OCI-LY1 (cell line): ENCODE data around the gene DCAF4.

Experiments used
- H2AFZ ChIP-seq: fragments of 200-600 bp; sonication (generic), shearing (Covaris generic); 2 replicates; pipeline ENCODE4 v1.6.0; 2014; ENCODE audit warnings: antibody characterized with exemption, mild to moderate bottlenecking, low read length
- H3F3A ChIP-seq: fragments of 200-600 bp; sonication (generic), shearing (Covaris generic); 2 replicates; pipeline ENCODE4 v1.6.0; 2014; ENCODE audit warnings: mild to moderate bottlenecking, antibody characterized with exemption, low read length, moderate library complexity; ENCODE audit not compliant: insufficient read depth
- H3K27ac ChIP-seq: fragments of 200-600 bp; sonication (generic); 2 replicates; pipeline ENCODE4 v1.5.1; 2014; ENCODE audit warnings: low read length, mixed run types, mild to moderate bottlenecking, low read depth; ENCODE audit not compliant: poor library complexity, severe bottlenecking
- H3K27me3 ChIP-seq: fragments of 200-600 bp; sonication (generic); 2 replicates; pipeline ENCODE4 v1.6.0; 2014; ENCODE audit warnings: antibody characterized with exemption, mild to moderate bottlenecking, low read length, moderate library complexity; ENCODE audit not compliant: insufficient read depth
- H3K36me3 ChIP-seq: fragments of 200-600 bp; sonication (generic); 2 replicates; pipeline ENCODE4 v1.6.1; 2014; ENCODE audit warnings: mild to moderate bottlenecking, antibody characterized with exemption, low read length, moderate library complexity, mixed read lengths; ENCODE audit not compliant: insufficient read depth
- H3K4me1 ChIP-seq: fragments of 200-600 bp; sonication (generic); 2 replicates; pipeline ENCODE4 v1.5.1; 2014; ENCODE audit warnings: mild to moderate bottlenecking, low read length, moderate library complexity; ENCODE audit not compliant: insufficient read depth, severe bottlenecking
- H3K4me2 ChIP-seq: fragments of 200-600 bp; sonication (generic), shearing (Covaris generic); 2 replicates; pipeline ENCODE4 v1.6.1; 2014; ENCODE audit warnings: low read length
- H3K4me3 ChIP-seq: fragments of 200-600 bp; sonication (generic); 2 replicates; pipeline ENCODE4 v1.5.1; 2014; ENCODE audit warnings: low read length, low read depth, mild to moderate bottlenecking, mixed read lengths; ENCODE audit not compliant: poor library complexity, severe bottlenecking
- H3K79me2 ChIP-seq: fragments of 200-600 bp; shearing (Covaris generic); 2 replicates; pipeline ENCODE4 v1.6.1; 2016; ENCODE audit warnings: mixed run types, low read length, mixed read lengths; ENCODE audit not compliant: insufficient read depth
- H3K9ac ChIP-seq: fragments of 200-600 bp; sonication (generic), shearing (Covaris generic); 2 replicates; pipeline ENCODE4 v1.6.1; 2014; ENCODE audit warnings: mild to moderate bottlenecking, low read length, mixed read lengths
- H3K9me2 ChIP-seq: fragments of 200-600 bp; sonication (generic), shearing (Covaris generic); 2 replicates; pipeline ENCODE4 v1.6.1; 2014; ENCODE audit warnings: low read depth, mild to moderate bottlenecking, low read length, mixed read lengths
- H3K9me3 ChIP-seq: fragments of 200-600 bp; shearing (Covaris generic); 2 replicates; pipeline ENCODE4 v1.6.1; 2014; ENCODE audit warnings: low read length, mixed read lengths
- H4K20me1 ChIP-seq: fragments of 200-600 bp; sonication (generic), shearing (Covaris generic); 2 replicates; pipeline ENCODE4 v1.6.0; 2016; ENCODE audit warnings: mild to moderate bottlenecking, low read length; ENCODE audit not compliant: insufficient read depth
- CTCF ChIP-seq: fragments of 200-600 bp; sonication (generic), shearing (Covaris generic); IDR thresholded peaks from 2 replicates; pipeline ENCODE4 v1.5.1; 2017; ENCODE audit warnings: mild to moderate bottlenecking, antibody characterized with exemption, low read length, moderate library complexity, mixed read lengths
- EZH2 ChIP-seq: fragments of 200-600 bp; sonication (generic), shearing (Covaris generic); IDR thresholded peaks from 2 replicates; pipeline ENCODE4 v1.8.0; 2017; ENCODE audit warnings: borderline replicate concordance, mixed run types, mild to moderate bottlenecking, antibody characterized with exemption, low read length, moderate library complexity, mixed read lengths

DCAF4 gene

GRCh38 chr14:72887514-72887913 is 38.8 kb upstream of the DCAF4 start:
- Histone ChIP-seq H3K9ac (no peak overlapping the region), H3K36me3 (no peaks in the 10 kb centered on the region), H3K27me3 (peaks cover 9% of the 10 kb centered on the region; the same call in 1 of the 2 replicates), H3K27ac (no peak overlapping the region), H3K9me3 (no peaks in the 10 kb centered on the region; the same call in 1 of the 2 replicates), H3F3A (no peaks in the 10 kb centered on the region), H4K20me1 (no peaks in the 10 kb centered on the region), H3K4me1 (peaks cover 7% of the 10 kb centered on the region), H3K4me2 (no peak overlapping the region), H2AFZ (no peak overlapping the region), H3K4me3 (no peak overlapping the region), H3K9me2 (no peaks in the 10 kb centered on the region), H3K79me2 (no peaks in the 10 kb centered on the region)
- TF ChIP-seq CTCF (no peak), EZH2 (no peak)

DNA sequence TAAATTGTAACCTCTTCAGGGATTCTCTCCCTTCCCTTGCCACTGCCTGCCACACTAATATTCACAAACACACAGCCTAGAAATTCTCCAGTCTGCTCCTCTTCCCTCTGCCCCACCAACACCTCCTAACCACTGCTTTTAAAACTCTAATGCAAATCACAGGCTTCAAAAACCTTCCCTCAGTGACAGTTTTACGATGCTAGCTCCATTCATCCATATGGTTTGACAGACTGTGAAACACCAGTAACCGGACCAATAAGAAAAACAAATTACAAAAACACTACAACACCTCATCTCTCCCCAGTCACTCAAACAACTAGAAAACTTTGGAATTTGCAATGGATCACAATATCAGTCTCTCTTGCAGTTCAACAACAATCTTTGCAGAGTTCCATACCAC is 38.1 kb upstream of the DCAF4 start:
- Histone ChIP-seq H3K36me3 (no peaks in the 10 kb centered on the region), H4K20me1 (no peaks in the 10 kb centered on the region), H3K27ac (no peak overlapping the region), H3K4me1 (peaks cover 14% of the 10 kb centered on the region), H3K4me2 (no peak overlapping the region), H3K9ac (no peak overlapping the region), H3F3A (no peaks in the 10 kb centered on the region), H3K9me3 (no peaks in the 10 kb centered on the region; the same call in 1 of the 2 replicates), H2AFZ (no peak overlapping the region), H3K4me3 (no peak overlapping the region), H3K27me3 (peaks cover 9% of the 10 kb centered on the region; the same call in 1 of the 2 replicates), H3K79me2 (no peaks in the 10 kb centered on the region), H3K9me2 (no peaks in the 10 kb centered on the region)
- TF ChIP-seq EZH2 = no peak
- no peak for TF ChIP-seq CTCF

DNA sequence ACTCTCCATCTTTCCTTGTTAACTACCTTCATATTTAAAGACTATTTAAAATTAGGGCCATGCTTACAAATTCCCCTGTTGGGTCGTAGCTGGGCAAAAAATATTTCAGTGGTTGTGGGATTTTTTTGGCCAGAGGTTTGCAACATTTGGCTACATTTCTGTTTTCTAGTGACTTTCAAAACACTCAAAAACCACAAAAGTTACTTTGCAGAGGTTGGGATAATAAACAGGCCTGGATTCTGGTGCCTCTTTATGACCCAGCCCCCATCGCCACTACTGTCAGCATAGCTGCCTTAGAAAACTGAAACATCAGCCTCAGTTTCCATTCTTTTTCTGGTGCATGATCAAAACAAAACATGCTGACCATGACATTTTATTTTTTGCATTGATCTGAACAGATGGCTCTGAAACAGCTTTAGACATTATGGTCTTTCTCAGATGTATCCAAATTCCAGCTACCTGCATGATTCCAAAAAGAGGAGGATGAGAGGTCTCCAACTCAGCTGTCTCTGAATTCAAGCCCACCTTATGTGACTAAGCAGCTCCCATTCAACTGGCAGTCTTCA is 37.5 kb upstream of the DCAF4 start:
- Histone ChIP-seq H3K4me2 (no peak overlapping the region), H3K9ac (no peak overlapping the region), H3K9me3 (no peaks in the 10 kb centered on the region; the same call in 1 of the 2 replicates), H3K79me2 (no peaks in the 10 kb centered on the region), H3F3A (no peaks in the 10 kb centered on the region), H3K9me2 (no peaks in the 10 kb centered on the region), H3K36me3 (no peaks in the 10 kb centered on the region), H2AFZ (no peak overlapping the region), H4K20me1 (no peaks in the 10 kb centered on the region), H3K27ac (no peak overlapping the region), H3K4me3 (no peak overlapping the region), H3K4me1 (peaks cover 15% of the 10 kb centered on the region), H3K27me3 (peaks cover 9% of the 10 kb centered on the region; the same call in 1 of the 2 replicates)
- TF ChIP-seq EZH2 (no peak), CTCF (no peak)
